Uterus (tissue), 2 donors: ENCODE results near the gene MED16.

ENCODE experiments used
- CTCF ChIP-seq, 4 experiments: fragments of 200-600 bp in 2 of 4; fragments of 450-650 bp in 2 of 4; sonication (generic) in 2 of 4; IDR thresholded peaks; one replicate each; pipeline ENCODE4 v1.5.1; 2016 to 2019; ENCODE audit warnings: antibody characterized with exemption in 4 of 4, mild to moderate bottlenecking in 2 of 4, moderate library complexity in 1 of 4
- POLR2A ChIP-seq, 2 donors: fragments of 450-650 bp; IDR thresholded peaks; one replicate each; pipeline ENCODE4 v1.6.1; 2016; ENCODE audit warnings: antibody characterized with exemption in 2 of 2, mild to moderate bottlenecking in 1 of 2, moderate library complexity in 1 of 2

GRCh38 chr19:840519-841206 lies 52.3 kb downstream of the MED16 start, which contains the start of gene PRTN3:
- TF ChIP-seq CTCF (IDR thresholded peaks at IDR 0.05) (no peak), POLR2A (IDR thresholded peaks at IDR 0.05) (no peak)
